Adrenal gland (tissue), 12 donors: Measurements from ENCODE around the gene ILK. TPM values are rescaled to one million over a fixed set of nuclear protein-coding genes. Genes with fewer than 3 reads are reported as not detected.

Experiments
- DNase-seq, 7 donors: peaks; one replicate each; pipeline ENCODE4 v3.0.0-alpha.2; 2019 to 2020
- H3K27ac ChIP-seq, 5 donors: fragments of 200-600 bp; sonication (generic) in 4 of 5; 1 replicate in 3 of 5; 2 replicates in 2 of 5; pipeline versions ENCODE4 v1.5.1 to v1.8.0; 2016 to 2020; ENCODE audit warnings: mild to moderate bottlenecking in 1 of 5
- H3K27me3 ChIP-seq: fragments of 200-600 bp; 2 replicates; pipeline ENCODE4 v1.8.0; 2021
- H3K36me3 ChIP-seq, 2 donors: fragments of 200-600 bp; replicated peaks in 1 of 2; 1 replicate in 1 of 2; 2 replicates in 1 of 2; pipeline versions ENCODE4 v1.5.1 to v1.8.0; 2018 to 2022
- H3K4me1 ChIP-seq, 2 donors: fragments of 200-600 bp; replicated peaks in 1 of 2; 1 replicate in 1 of 2; 2 replicates in 1 of 2; pipeline versions ENCODE4 v1.5.1 to v1.8.0; 2018 to 2021
- H3K4me3 ChIP-seq, 4 donors: fragments of 200-600 bp; sonication (generic) in 3 of 4; one replicate each; pipeline ENCODE4 v1.5.1; 2016 to 2018
- H3K9me3 ChIP-seq, 3 donors: fragments of 200-600 bp; sonication (generic) in 1 of 3; replicated peaks in 1 of 3; 1 replicate in 2 of 3; 2 replicates in 1 of 3; pipeline versions ENCODE4 v1.5.1 to v1.8.0; 2016 to 2021
- CTCF ChIP-seq, 6 experiments: fragments of 450-650 bp in 4 of 6; fragments of 200-600 bp in 2 of 6; sonication (generic) in 1 of 6; IDR thresholded peaks; 1 replicate in 5 of 6; 2 replicates in 1 of 6; pipeline versions ENCODE4 v1.5.1 to v1.8.0; 2016 to 2021; ENCODE audit warnings: antibody characterized with exemption in 6 of 6, mild to moderate bottlenecking in 2 of 6, moderate library complexity in 1 of 6
- POLR2A ChIP-seq, 2 donors: fragments of 450-650 bp; IDR thresholded peaks; one replicate each; pipeline ENCODE4 v1.6.1; 2017; ENCODE audit warnings: antibody characterized with exemption in 2 of 2, mild to moderate bottlenecking in 2 of 2, moderate library complexity in 1 of 2
- WGBS, 4 donors: extraction: QIAGEN DNeasy Blood & Tissue Kit in 2 of 4; methylation state at CpG; one replicate each; pipeline versions ENCODE4 v1.1.5 to v1.1.7; 2013 to 2017; 5-methylcytosine and 5-hydroxymethylcytosine counted together
- intact Hi-C, 2 donors: fragments of 100-400 bp; cut with DNase I; formaldehyde crosslinking; loops; one replicate each; pipeline versions ENCODE4 v1.14.1 to v1.15.0; 2022 to 2023
- polyA plus RNA-seq, 3 donors: library from polyadenylated mRNA; stranded (reverse); fragments of 200-250 nt in 2 of 3; fragments of 350-450 nt in 1 of 3; fragmentation: Illumina TruSeq in 1 of 3; extraction: RNeasy Lipid Tissue Mini Kit (QIAGEN cat#74804) in 1 of 3; gene quantifications; one replicate each; pipeline ENCODE4 v1.2.3, GENCODE V29; 2013 to 2014
- total RNA-seq, 9 donors: library from RNA; depleted of rRNA in 4 of 9; stranded (reverse); fragments of >200 nt in 4 of 9; fragments of 120-200 nt in 1 of 9; fragmentation: NEBNext Ultra II Directional in 1 of 9; extraction: Animal tissue kit (Norgen Biotek cat#: 25700) in 1 of 9; gene quantifications; one replicate each; pipeline versions ENCODE4 v1.1.0 to v1.2.4, GENCODE V29; 2013 to 2023
- donor health status: healthy with polysubstance abuse.
- donor health status: Bipolar disorder and iron deficiency.
- donor health status: DM: yes; HTN: yes; CAD: no.
- donor health status: DM: no; HTN: no; CAD: no.
- donor health status: DM: no; HTN: no; CAD: no.
- donor health status: DM: yes; HTN: yes; CAD: no.

ILK gene
- total and polyA plus RNA-seq, 12 donors, result 99.1 to 191 (median 153) TPM

DNA sequence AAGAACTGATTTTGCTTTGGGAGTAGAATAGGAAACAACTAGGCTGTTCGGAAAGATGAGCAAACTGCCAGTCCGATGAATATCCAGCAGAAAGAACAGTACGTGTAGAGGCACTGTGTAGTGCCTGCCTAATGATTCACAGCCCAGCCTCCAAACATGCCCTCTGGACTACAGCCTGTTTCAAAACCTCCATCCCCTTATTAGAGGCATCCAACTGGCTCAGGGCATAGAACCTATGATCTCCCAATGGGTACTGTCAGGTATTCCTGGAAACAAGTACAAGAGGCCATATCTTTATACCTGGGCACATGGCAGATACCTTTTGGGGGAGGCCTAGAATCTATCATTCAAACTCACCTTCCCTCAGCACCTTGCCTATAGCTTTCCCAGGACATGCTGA lies 5.0 kb upstream of the ILK start:
- WGBS, 4 donors, result 93 to 99% (median 97%) methylated on average over 3 of the region's 3 CpGs
- intact Hi-C loops, result loop anchor here in 1 of 2 donors (10.0 kb wide), 1 partner anchor 64 kb away; no protein-coding TSS in a partner anchor
- Histone ChIP-seq H3K9me3 (no peaks in the 10 kb centered on the region), H3K36me3 (peaks cover 0 to 42% of the 10 kb centered on the region in 2 donors), H3K4me1 (peaks cover 11 to 22% of the 10 kb centered on the region in 2 donors), H3K27me3 (no peaks in the 10 kb centered on the region), H3K27ac (peak overlapping the region in 1 of 5 donors; percentile 7), H3K4me3 (no peak overlapping the region)
- TF ChIP-seq POLR2A (IDR thresholded peaks at IDR 0.05) (no peak), CTCF (IDR thresholded peaks at IDR 0.05) (no peak)
- DNase-seq, result no peak

- Histone ChIP-seq H3K4me1 (peaks cover 11 to 23% of the 10 kb centered on the region in 2 donors), H3K9me3 (no peaks in the 10 kb centered on the region), H3K36me3 (peaks cover 0 to 39% of the 10 kb centered on the region in 2 donors), H3K27me3 (no peaks in the 10 kb centered on the region), H3K27ac (no peak overlapping the region), H3K4me3 (no peak overlapping the region)
- intact Hi-C loops, result loop anchor here in 1 of 2 donors (10.0 kb wide), 1 partner anchor 65 kb away; no protein-coding TSS in a partner anchor
- 86 to 94% (median 90%) methylated on average over 1 of the region's 1 CpG for WGBS, 4 donors
- no peak for DNase-seq
- TF ChIP-seq CTCF (IDR thresholded peaks at IDR 0.05) (no peak), POLR2A (IDR thresholded peaks at IDR 0.05) (no peak)
Observed at GRCh38 chr11:6599449-6599848, 4.1 kb upstream of the ILK start.

GRCh38 chr11:6599881-6600390 lies 3.6 kb upstream of the ILK start:
- peaks cover 0 to 39% of the 10 kb centered on the region in 2 donors for H3K36me3 ChIP-seq
- H3K27ac ChIP-seq, result no peak overlapping the region
- WGBS, 4 donors, result 75 to 95% (median 88%) methylated on average over 2 of the region's 2 CpGs
- DNase-seq, result peak in 1 of 7 donors; percentile 50
- no peaks in the 10 kb centered on the region for H3K9me3 ChIP-seq
- no peak for TF ChIP-seq POLR2A (IDR thresholded peaks at IDR 0.05)
- peaks cover 14 to 28% of the 10 kb centered on the region in 2 donors for H3K4me1 ChIP-seq
- no peak overlapping the region for H3K4me3 ChIP-seq
- intact Hi-C loops, result loop anchor here (5.0 to 10.0 kb wide), 2 partner anchors 65 to 82 kb away; partner anchors contain the start of gene MRPL17 (in 1 of the 2)
- H3K27me3 ChIP-seq, result no peaks in the 10 kb centered on the region

DNA sequence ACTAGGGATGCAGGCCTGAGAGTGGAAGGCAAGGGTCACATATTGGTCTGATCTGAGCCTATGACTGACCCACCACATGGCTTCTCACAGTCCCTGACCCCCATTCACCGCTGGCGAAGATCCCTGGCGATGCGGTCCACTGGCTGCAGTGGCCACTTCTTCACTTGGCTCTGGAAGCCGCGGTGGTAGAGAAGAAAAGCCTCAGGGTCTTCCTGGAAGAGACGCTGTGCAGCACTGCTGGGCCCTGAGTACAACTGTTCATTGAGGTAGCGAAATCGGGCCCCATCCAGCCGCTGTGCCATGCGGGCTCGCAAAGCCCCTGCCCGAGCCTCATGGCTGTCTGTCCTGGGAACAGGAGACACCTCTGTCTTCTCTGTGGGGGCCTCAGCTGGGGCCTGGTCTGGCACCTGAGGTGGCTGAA lies 2.5 kb upstream of the ILK start:
- Histone ChIP-seq H3K27me3 (no peaks in the 10 kb centered on the region), H3K4me3 (no peak overlapping the region), H3K27ac (no peak overlapping the region), H3K9me3 (no peaks in the 10 kb centered on the region), H3K4me1 (peaks cover 18 to 39% of the 10 kb centered on the region in 2 donors), H3K36me3 (peaks cover 0 to 39% of the 10 kb centered on the region in 2 donors)
- no peak for TF ChIP-seq CTCF (IDR thresholded peaks at IDR 0.05)
- no peak for TF ChIP-seq POLR2A (IDR thresholded peaks at IDR 0.05)
- peak in 1 of 7 donors; percentile 51 for DNase-seq
- intact Hi-C loops, result loop anchor here in 1 of 2 donors (5.0 to 10.0 kb wide), 2 partner anchors 66 to 81 kb away; partner anchors contain the start of gene MRPL17
- WGBS, 4 donors, result 98 to 99% (median 98%) methylated on average over 9 to 13 of the region's 13 CpGs
